Sigmoid colon (tissue), 7 donors: ENCODE data around the gene GOLPH3. TPM values are rescaled to one million over a fixed set of nuclear protein-coding genes. Genes with fewer than 3 reads are reported as not detected.
A peak's percentile ranks its signal among the peaks of the same experiment; 100 is the strongest.

ENCODE experiments used
- DNase-seq: peaks from one replicate; pipeline ENCODE4 v3.0.0-alpha.2; 2019
- H3K27ac ChIP-seq, 4 donors: fragments of 200-600 bp; sonication (generic); one replicate each; pipeline ENCODE4 v1.5.1; 2016 to 2019; ENCODE audit warnings: mild to moderate bottlenecking in 1 of 4
- H3K27me3 ChIP-seq, 3 donors: fragments of 200-600 bp; sonication (generic); one replicate each; pipeline ENCODE4 v1.5.1; 2019; ENCODE audit warnings: mild to moderate bottlenecking in 1 of 3
- H3K36me3 ChIP-seq, 4 donors: fragments of 200-600 bp; sonication (generic); one replicate each; pipeline ENCODE4 v1.5.1; 2016 to 2019
- H3K4me1 ChIP-seq, 4 donors: fragments of 200-600 bp; sonication (generic); one replicate each; pipeline ENCODE4 v1.5.1; 2017 to 2019
- H3K4me3 ChIP-seq, 4 donors: fragments of 200-600 bp; sonication (generic); one replicate each; pipeline ENCODE4 v1.5.1; 2017 to 2019; ENCODE audit warnings: mild to moderate bottlenecking in 2 of 4, moderate library complexity in 1 of 4
- H3K9me3 ChIP-seq, 4 donors: fragments of 200-600 bp in 3 of 4; sonication (generic) in 3 of 4; one replicate each; pipeline versions ENCODE4 v1.5.1 to v1.6.1; 2013 to 2019
- EP300 ChIP-seq, 4 donors: sonication (generic); formaldehyde crosslinking; IDR thresholded peaks; one replicate each; pipeline ENCODE4 v1.6.1; 2017; ENCODE audit warnings: antibody characterized with exemption in 4 of 4
- POLR2A ChIP-seq, 2 donors: fragments of 450-650 bp; IDR thresholded peaks; one replicate each; pipeline ENCODE4 v1.6.1; 2016; ENCODE audit warnings: antibody characterized with exemption in 2 of 2, mild to moderate bottlenecking in 2 of 2, moderate library complexity in 2 of 2
- POLR2AphosphoS5 ChIP-seq, 4 donors: sonication (generic); formaldehyde crosslinking; IDR thresholded peaks; one replicate each; pipeline ENCODE4 v1.6.1; 2017; ENCODE audit warnings: antibody characterized with exemption in 4 of 4
- WGBS, 2 donors: extraction: QIAGEN DNeasy Blood & Tissue Kit; methylation state at CpG; one replicate each; pipeline ENCODE4 v1.1.7; 2013; 5-methylcytosine and 5-hydroxymethylcytosine counted together
- intact Hi-C: fragments of 100-400 bp; cut with DNase I; formaldehyde crosslinking; loops from one replicate; pipeline ENCODE4 v1.15.1; 2023
- polyA plus RNA-seq, 3 donors: library from polyadenylated mRNA; stranded (reverse); fragments of 200-250 nt; gene quantifications; one replicate each; pipeline ENCODE4 v1.2.3, GENCODE V29; 2013
- total RNA-seq, 4 donors: library from RNA; depleted of rRNA; stranded (reverse); fragments of >200 nt; gene quantifications; one replicate each; pipeline ENCODE4 v1.1.0, GENCODE V29; 2016
- TF ChIP-seq, protein P1 (sequence below), 4 experiments: fragments of 450-650 bp in 3 of 4; fragments of 200-600 bp in 1 of 4; IDR thresholded peaks; one replicate each; pipeline ENCODE4 v1.5.1; 2016 to 2019; ENCODE audit warnings: antibody characterized with exemption in 4 of 4, mild to moderate bottlenecking in 3 of 4, moderate library complexity in 2 of 4
- donor health status: healthy with polysubstance abuse.
- donor health status: Bipolar disorder and iron deficiency.
- donor health status: healthy.

Gene GOLPH3
- total and polyA plus RNA-seq, 7 donors: 63.6 to 247 (median 170) TPM

- H3K36me3 ChIP-seq: peaks cover 0 to 36% (median 10%) of the 10 kb centered on the region in 4 donors
Observed at GRCh38 chr5:32096891-32097595, 77.1 kb downstream of the GOLPH3 start.

DNA sequence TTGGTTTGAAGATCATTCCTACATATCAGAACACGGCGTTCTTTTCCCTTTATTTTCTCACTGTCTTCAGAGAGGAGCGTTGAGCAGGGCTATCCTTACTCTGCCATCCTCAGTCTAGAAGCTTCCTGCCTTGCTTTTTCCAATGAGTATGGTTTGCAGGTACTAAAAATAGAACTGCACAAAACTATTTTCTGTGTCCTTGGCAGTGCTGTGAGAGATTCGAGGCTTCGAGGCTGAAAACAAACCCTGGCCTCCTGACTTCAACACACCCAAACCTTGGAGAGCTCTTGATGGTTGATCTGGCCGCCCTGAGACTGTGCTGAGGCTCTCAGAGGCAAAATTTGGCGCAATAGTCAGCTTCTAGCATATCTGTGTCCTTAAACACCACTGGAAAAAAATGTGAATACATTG is 78.9 kb downstream of the GOLPH3 start:
- Histone ChIP-seq H3K4me1 (peaks cover 0 to 40% (median 38%) of the 10 kb centered on the region in 4 donors), H3K27me3 (no peaks in the 10 kb centered on the region), H3K36me3 (peaks cover 0 to 18% (median 2%) of the 10 kb centered on the region in 4 donors), H3K27ac (peak overlapping the region; percentile 10 to 66 (median 34)), H3K9me3 (no peaks in the 10 kb centered on the region), H3K4me3 (no peak overlapping the region)
- 82 to 85% methylated on average over 7 of the region's 7 CpGs for WGBS, 2 donors
- no peak for DNase-seq
- intact Hi-C loops: loop anchor here (5.0 to 10.0 kb wide), 4 partner anchors 77 to 520 kb away; partner anchors contain the start of genes GOLPH3 and MTMR12
- peak in 1 of 4 donors; percentile 18 for TF ChIP-seq POLR2AphosphoS5 (IDR thresholded peaks at IDR 0.05)
- no peak for TF ChIP-seq EP300 (IDR thresholded peaks at IDR 0.05)
- no peak for TF ChIP-seq POLR2A (IDR thresholded peaks at IDR 0.05)
- TF ChIP-seq, protein P1, sequence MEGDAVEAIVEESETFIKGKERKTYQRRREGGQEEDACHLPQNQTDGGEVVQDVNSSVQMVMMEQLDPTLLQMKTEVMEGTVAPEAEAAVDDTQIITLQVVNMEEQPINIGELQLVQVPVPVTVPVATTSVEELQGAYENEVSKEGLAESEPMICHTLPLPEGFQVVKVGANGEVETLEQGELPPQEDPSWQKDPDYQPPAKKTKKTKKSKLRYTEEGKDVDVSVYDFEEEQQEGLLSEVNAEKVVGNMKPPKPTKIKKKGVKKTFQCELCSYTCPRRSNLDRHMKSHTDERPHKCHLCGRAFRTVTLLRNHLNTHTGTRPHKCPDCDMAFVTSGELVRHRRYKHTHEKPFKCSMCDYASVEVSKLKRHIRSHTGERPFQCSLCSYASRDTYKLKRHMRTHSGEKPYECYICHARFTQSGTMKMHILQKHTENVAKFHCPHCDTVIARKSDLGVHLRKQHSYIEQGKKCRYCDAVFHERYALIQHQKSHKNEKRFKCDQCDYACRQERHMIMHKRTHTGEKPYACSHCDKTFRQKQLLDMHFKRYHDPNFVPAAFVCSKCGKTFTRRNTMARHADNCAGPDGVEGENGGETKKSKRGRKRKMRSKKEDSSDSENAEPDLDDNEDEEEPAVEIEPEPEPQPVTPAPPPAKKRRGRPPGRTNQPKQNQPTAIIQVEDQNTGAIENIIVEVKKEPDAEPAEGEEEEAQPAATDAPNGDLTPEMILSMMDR (IDR thresholded peaks at IDR 0.05): no peak

More at GRCh38 chr5:32096891-32097595, 77.1 kb downstream of the GOLPH3 start:
- no peak for DNase-seq
- intact Hi-C loops: loop anchor here (5.0 to 10.0 kb wide), 4 partner anchors 75 to 518 kb away; partner anchors contain the start of genes GOLPH3 and MTMR12
- Histone ChIP-seq H3K27ac (peak overlapping the region in 1 of 4 donors; percentile 63), H3K4me3 (no peak overlapping the region), H3K27me3 (no peaks in the 10 kb centered on the region), H3K4me1 (peaks cover 0 to 49% (median 43%) of the 10 kb centered on the region in 4 donors), H3K9me3 (no peaks in the 10 kb centered on the region)
- TF ChIP-seq POLR2AphosphoS5 (IDR thresholded peaks at IDR 0.05) (no peak), EP300 (IDR thresholded peaks at IDR 0.05) (no peak), POLR2A (IDR thresholded peaks at IDR 0.05) (no peak)
- TF ChIP-seq, protein P1 (IDR thresholded peaks at IDR 0.05): no peak
- 95 to 97% methylated on average over 10 of the region's 10 CpGs for WGBS, 2 donors

DNA sequence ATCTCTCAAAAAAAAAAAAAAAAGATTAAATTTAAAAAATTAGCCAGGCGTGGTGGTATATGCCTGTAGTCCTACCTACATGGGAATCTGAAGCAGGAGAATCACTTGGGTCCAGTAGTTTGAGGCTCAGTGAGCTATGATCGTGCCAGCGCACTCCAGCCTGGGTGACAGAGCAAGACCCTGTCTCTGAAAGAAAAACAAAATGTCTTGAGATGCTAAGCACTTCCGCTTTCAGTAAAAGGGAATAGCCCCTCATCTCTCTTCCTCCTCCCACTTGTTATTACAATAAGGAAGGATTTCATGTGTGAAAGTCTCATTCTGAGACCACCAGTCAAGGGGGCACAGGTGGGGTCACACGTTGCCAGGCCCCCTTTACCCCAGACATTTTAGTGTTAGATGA is 79.4 kb downstream of the GOLPH3 start:
- DNase-seq: no peak
- WGBS, 2 donors: 90 to 94% methylated on average over 5 of the region's 5 CpGs
- Histone ChIP-seq H3K4me3 (no peak overlapping the region), H3K9me3 (no peaks in the 10 kb centered on the region), H3K27ac (peak overlapping the region; percentile 10 to 66 (median 34)), H3K36me3 (peaks cover 0 to 15% (median 0%) of the 10 kb centered on the region in 4 donors), H3K27me3 (no peaks in the 10 kb centered on the region), H3K4me1 (peaks cover 0 to 34% (median 32%) of the 10 kb centered on the region in 4 donors)
- no peak for TF ChIP-seq POLR2AphosphoS5 (IDR thresholded peaks at IDR 0.05)
- no peak for TF ChIP-seq EP300 (IDR thresholded peaks at IDR 0.05)
- TF ChIP-seq, protein P1 (IDR thresholded peaks at IDR 0.05): no peak
- TF ChIP-seq POLR2A (IDR thresholded peaks at IDR 0.05): no peak
- intact Hi-C loops: loop anchor here (5.0 to 10.0 kb wide), 6 partner anchors 78 to 520 kb away; partner anchors contain the start of genes GOLPH3 and MTMR12

- H3K27ac ChIP-seq: no peak overlapping the region
- 49 to 69% methylated on average over 20 of the region's 20 CpGs for WGBS, 2 donors
Observed at GRCh38 chr5:32092938-32093812, 80.9 kb downstream of the GOLPH3 start.

More at GRCh38 chr5:32092938-32093812, 80.9 kb downstream of the GOLPH3 start:
- no peaks in the 10 kb centered on the region for H3K9me3 ChIP-seq
- H3K4me1 ChIP-seq: peaks cover 0 to 19% (median 17%) of the 10 kb centered on the region in 4 donors
- H3K4me3 ChIP-seq: no peak overlapping the region
- peak; percentile 83 for DNase-seq
- H3K27me3 ChIP-seq: no peaks in the 10 kb centered on the region
- intact Hi-C loops: loop anchor here (5.0 to 10.0 kb wide), 4 partner anchors 222 to 522 kb away; partner anchors contain the start of gene MTMR12
- H3K36me3 ChIP-seq: peaks cover 0 to 26% (median 2%) of the 10 kb centered on the region in 4 donors
- TF ChIP-seq, protein P1 (IDR thresholded peaks at IDR 0.05): peak; percentile 65 to 74 (median 66)
- TF ChIP-seq EP300 (IDR thresholded peaks at IDR 0.05): no peak
